Ishikawa (cell line): Measurements from ENCODE around the gene SKA1.

Source experiments
- CEBPB ChIP-seq: IDR thresholded peaks from 2 replicates; pipeline ENCODE4 v1.6.1; 2012
- CREB1 ChIP-seq: IDR thresholded peaks from 2 replicates; pipeline ENCODE4 v1.6.1; 2012; ENCODE audit warnings: low read depth
- EGR1 ChIP-seq: IDR thresholded peaks from 2 replicates; pipeline ENCODE4 v1.6.1; 2012
- EP300 ChIP-seq: IDR thresholded peaks from 2 replicates; pipeline ENCODE4 v1.6.1; 2012; ENCODE audit warnings: borderline replicate concordance
- FOXM1 ChIP-seq: IDR thresholded peaks from 2 replicates; pipeline ENCODE4 v1.6.1; 2012; ENCODE audit warnings: low read depth, borderline replicate concordance
- NFIC ChIP-seq: IDR thresholded peaks from 2 replicates; pipeline ENCODE4 v1.6.1; 2012
- RAD21 ChIP-seq: IDR thresholded peaks from 2 replicates; pipeline ENCODE4 v1.6.1; 2012; ENCODE audit warnings: low read depth
- TAF1 ChIP-seq: IDR thresholded peaks from 2 replicates; pipeline ENCODE4 v1.6.1; 2012; ENCODE audit warnings: low read depth, mild to moderate bottlenecking
- TCF12 ChIP-seq: IDR thresholded peaks from 2 replicates; pipeline ENCODE4 v1.6.1; 2012; ENCODE audit warnings: low read depth
- TEAD4 ChIP-seq: IDR thresholded peaks from 2 replicates; pipeline ENCODE4 v1.6.1; 2012
- YY1 ChIP-seq: IDR thresholded peaks from 2 replicates; pipeline ENCODE4 v1.6.1; 2012; ENCODE audit warnings: low read depth
- ZBTB7A ChIP-seq: IDR thresholded peaks from 2 replicates; pipeline ENCODE4 v1.6.1; 2012; ENCODE audit warnings: low read depth
- TF ChIP-seq, protein P1 (sequence below): IDR thresholded peaks from 2 replicates; pipeline ENCODE4 v1.6.1; 2012
- TF ChIP-seq, protein P2 (sequence below): IDR thresholded peaks from 2 replicates; pipeline ENCODE4 v1.6.1; 2012; ENCODE audit warnings: low read depth, mild to moderate bottlenecking
- TF ChIP-seq, protein P3 (sequence below): IDR thresholded peaks from 2 replicates; pipeline ENCODE4 v1.6.1; 2012

The SKA1 gene

DNA sequence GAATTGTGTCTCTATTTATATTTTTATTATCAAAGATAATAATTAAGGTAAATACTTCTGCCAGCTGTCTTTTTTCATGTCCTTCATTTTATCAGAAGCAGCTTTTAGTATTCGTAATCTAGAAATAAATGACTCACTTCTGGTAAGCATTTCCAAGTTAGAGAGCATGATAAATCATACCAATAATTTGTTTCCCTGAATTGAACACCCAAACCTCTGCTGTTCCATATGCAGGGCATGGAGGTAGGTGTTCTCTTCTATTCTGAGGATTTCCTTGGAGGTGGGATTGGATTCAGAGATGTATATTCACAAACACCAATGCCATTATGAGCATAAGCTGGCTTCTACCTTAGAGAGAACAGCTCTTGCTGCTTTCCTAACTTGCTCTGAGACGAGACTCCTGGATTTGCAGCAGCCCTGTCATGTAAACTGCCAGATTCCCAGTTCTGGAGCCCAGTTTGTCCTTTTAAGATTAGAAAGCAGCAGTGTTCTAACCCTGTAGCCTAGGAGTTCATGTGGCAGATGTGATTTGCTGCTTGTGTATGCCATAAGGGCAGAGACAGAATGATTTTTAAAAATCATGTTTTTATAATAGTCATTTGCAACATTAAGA, 47.5 kb downstream of the SKA1 start:
- TF ChIP-seq TCF12 (no peak), ZBTB7A (no peak), YY1 (no peak), TAF1 (no peak), CREB1 (no peak), RAD21 (no peak), CEBPB (no peak), NFIC (no peak), EP300 (no peak), EGR1 (no peak), TEAD4 (no peak), FOXM1 (no peak)
- TF ChIP-seq, protein P1, sequence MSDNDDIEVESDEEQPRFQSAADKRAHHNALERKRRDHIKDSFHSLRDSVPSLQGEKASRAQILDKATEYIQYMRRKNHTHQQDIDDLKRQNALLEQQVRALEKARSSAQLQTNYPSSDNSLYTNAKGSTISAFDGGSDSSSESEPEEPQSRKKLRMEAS: no peak
- TF ChIP-seq, protein P2, sequence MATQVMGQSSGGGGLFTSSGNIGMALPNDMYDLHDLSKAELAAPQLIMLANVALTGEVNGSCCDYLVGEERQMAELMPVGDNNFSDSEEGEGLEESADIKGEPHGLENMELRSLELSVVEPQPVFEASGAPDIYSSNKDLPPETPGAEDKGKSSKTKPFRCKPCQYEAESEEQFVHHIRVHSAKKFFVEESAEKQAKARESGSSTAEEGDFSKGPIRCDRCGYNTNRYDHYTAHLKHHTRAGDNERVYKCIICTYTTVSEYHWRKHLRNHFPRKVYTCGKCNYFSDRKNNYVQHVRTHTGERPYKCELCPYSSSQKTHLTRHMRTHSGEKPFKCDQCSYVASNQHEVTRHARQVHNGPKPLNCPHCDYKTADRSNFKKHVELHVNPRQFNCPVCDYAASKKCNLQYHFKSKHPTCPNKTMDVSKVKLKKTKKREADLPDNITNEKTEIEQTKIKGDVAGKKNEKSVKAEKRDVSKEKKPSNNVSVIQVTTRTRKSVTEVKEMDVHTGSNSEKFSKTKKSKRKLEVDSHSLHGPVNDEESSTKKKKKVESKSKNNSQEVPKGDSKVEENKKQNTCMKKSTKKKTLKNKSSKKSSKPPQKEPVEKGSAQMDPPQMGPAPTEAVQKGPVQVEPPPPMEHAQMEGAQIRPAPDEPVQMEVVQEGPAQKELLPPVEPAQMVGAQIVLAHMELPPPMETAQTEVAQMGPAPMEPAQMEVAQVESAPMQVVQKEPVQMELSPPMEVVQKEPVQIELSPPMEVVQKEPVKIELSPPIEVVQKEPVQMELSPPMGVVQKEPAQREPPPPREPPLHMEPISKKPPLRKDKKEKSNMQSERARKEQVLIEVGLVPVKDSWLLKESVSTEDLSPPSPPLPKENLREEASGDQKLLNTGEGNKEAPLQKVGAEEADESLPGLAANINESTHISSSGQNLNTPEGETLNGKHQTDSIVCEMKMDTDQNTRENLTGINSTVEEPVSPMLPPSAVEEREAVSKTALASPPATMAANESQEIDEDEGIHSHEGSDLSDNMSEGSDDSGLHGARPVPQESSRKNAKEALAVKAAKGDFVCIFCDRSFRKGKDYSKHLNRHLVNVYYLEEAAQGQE: no peak
- TF ChIP-seq, protein P3, sequence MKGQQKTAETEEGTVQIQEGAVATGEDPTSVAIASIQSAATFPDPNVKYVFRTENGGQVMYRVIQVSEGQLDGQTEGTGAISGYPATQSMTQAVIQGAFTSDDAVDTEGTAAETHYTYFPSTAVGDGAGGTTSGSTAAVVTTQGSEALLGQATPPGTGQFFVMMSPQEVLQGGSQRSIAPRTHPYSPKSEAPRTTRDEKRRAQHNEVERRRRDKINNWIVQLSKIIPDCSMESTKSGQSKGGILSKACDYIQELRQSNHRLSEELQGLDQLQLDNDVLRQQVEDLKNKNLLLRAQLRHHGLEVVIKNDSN: no peak

DNA sequence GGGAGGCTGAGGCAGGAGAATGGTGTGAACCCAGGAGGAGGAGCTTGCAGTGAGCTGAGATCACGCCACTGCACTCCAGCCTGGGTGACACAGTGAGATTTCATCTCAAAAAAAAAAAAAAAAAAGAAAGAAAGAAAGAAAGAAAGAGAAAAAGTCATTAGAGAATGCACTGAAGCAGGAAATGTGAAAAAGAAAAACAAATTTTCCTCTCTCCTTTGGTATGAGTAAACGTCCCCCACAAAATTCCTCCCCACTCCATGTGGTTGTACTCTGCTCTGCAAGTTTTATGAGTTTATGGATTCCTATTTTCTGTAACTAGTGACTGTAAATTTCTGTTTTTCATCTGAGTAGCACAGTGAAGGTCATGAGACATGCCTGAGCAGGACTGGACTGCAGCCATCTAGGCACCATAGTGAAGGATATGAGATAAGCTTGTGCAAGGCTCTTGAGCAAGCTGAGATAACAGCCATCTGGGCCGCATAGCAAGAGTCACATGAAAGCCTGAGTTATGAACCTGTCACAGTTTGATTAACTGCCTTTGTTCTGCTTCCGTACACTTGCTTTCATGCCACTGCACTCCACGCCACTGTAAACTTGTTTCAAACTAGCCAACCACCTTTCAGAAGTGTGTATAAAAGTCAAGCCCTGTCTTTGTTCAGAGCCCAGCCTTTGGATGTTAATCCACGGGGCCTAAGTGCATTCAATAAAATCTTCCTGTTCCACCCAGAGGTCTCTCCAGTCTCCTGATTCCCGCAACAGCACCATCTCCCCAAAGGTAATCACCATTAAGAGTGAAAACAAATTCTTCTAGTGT, 50.2 kb downstream of the SKA1 start:
- TF ChIP-seq FOXM1 (no peak), NFIC (no peak), TAF1 (no peak), EP300 (no peak), CEBPB (no peak), EGR1 (no peak), TEAD4 (no peak)
- TF ChIP-seq, protein P1: no peak
- TF ChIP-seq, protein P2: no peak

DNA sequence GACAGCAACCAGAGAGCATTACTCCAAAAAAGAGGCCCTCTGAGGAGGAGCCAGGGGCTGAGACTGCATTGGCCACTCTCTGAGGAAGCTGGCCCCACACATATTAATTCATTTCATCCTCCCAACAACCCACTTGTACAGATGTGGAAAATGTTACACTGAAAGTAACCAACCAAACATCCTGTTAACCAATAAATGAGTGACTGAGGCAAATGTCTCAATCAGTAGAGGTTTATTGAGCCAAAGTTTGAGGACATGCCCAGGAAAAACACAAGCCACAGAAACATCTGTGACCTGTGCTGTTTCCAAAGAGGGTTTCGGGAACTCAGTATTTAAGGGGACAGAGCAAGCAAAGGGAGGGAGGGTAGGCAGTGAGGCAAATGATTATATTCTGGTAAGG, 53.0 kb downstream of the SKA1 start:
- no peak for TF ChIP-seq EP300
- TF ChIP-seq, protein P1: no peak
- no peak for TF ChIP-seq YY1
- no peak for TF ChIP-seq EGR1
- TF ChIP-seq TCF12: no peak
- no peak for TF ChIP-seq ZBTB7A
- TF ChIP-seq CREB1: no peak
- TF ChIP-seq, protein P3: no peak
- no peak for TF ChIP-seq NFIC
- TF ChIP-seq TAF1: no peak
- TF ChIP-seq FOXM1: no peak
- TF ChIP-seq CEBPB: no peak
- TF ChIP-seq, protein P2: no peak
- no peak for TF ChIP-seq TEAD4
- no peak for TF ChIP-seq RAD21
